Measurements from ENCODE around the gene TRMO.

The TRMO gene

GRCh38 chr9:97857606-97858392 is 64.5 kb downstream of the TRMO start:
- DNase-seq = peak; percentile 9

- no peak for DNase-seq
These were observed 65.3 kb downstream of the TRMO start for GRCh38 chr9:97856857-97857605.

- no peak for DNase-seq
These were observed 66.4 kb downstream of the TRMO start for GRCh38 chr9:97855899-97856298.

- no peak for DNase-seq
These were observed 66.8 kb downstream of the TRMO start for GRCh38 chr9:97855486-97855875.

GRCh38 chr9:97854696-97855485 is 67.4 kb downstream of the TRMO start:
- no peak for DNase-seq

Measured in DMS53 (cell line).